ENCODE measurements around the gene ATRN. TPM values are rescaled to one million over a fixed set of nuclear protein-coding genes. Genes with fewer than 3 reads are reported as not detected.

Gene ATRN
- total and polyA plus RNA-seq, 2 donors (not counting 3 experiments of a cell fraction or from before 2014, with no cell fraction given): 32.3 to 33.1 TPM

DNA sequence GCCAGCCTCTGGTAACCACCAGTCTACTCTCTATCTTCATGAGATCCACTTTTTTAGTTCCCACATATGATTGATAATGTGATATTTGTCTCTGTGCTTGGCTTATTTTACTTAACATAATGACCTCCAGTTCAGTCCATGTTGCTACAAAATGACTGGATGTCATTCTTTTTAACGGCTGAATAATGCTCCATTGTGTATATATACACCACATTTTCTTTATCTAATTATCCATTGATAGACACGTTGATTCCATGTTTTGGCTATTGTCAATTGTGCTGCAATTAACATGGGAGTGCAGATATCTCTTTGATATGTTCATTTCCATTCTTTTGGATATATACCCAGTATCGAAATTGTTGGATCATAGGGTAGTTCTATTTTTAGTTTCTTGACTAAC lies 89.3 kb downstream of the ATRN start:
- H3K4me2 ChIP-seq (ENCODE audit: insufficient read depth, low read length): no peak overlapping the region
- no peaks in the 10 kb centered on the region for H3K9me3 ChIP-seq (replicated peaks; ENCODE audit: control insufficient read depth, insufficient read depth, low read length)
- FAIRE-seq: no peak
- no peak overlapping the region for H3K27ac ChIP-seq (ENCODE audit: insufficient read depth, low read depth, low read length)
- intact Hi-C loops (cut with micrococcal nuclease) (no loop called here), dilution Hi-C loops (cut with MboI; ENCODE audit: extremely low pct_ligation_motif_present, low sequenced_read_pairs) (no loop called here)
- H3K27me3 ChIP-seq (ENCODE audit: control insufficient read depth in 2 of 2, insufficient read depth in 2 of 2, low read length in 2 of 2): no peaks in the 10 kb centered on the region
- H3K9me1 ChIP-seq (replicated peaks; ENCODE audit: control insufficient read depth, extremely low read depth, insufficient read depth, low read length): no peaks in the 10 kb centered on the region
- no peaks in the 10 kb centered on the region for H4K20me1 ChIP-seq (replicated peaks; ENCODE audit: control insufficient read depth, extremely low read depth, insufficient read depth, low read length)
- ChIA-PET CTCF (no interaction called here), POLR2A (interaction anchor here (0.6 kb wide), 1 partner anchor 229 kb away, joined by 3 read pairs; no protein-coding TSS in a partner anchor)
- H3K9ac ChIP-seq (replicated peaks; ENCODE audit: extremely low read depth, insufficient read depth, low read length): no peak overlapping the region
- H3K79me2 ChIP-seq (ENCODE audit: control insufficient read depth, insufficient read depth, low read length): no peaks in the 10 kb centered on the region
- H3K36me3 ChIP-seq (ENCODE audit: control insufficient read depth in 2 of 2, extremely low read depth in 1 of 2, insufficient read depth in 2 of 2, low read length in 2 of 2): no peaks in the 10 kb centered on the region
- TF ChIP-seq FOS (IDR thresholded peaks at IDR 0.05; ENCODE audit: borderline replicate concordance, insufficient read depth, low read length) (no peak), EZH2 (IDR thresholded peaks at IDR 0.05; ENCODE audit: borderline replicate concordance, low read depth, low read length, severe bottlenecking) (no peak), POLR2A (IDR thresholded peaks at IDR 0.05; ENCODE audit: low read depth, low read length) (no peak), POLR2AphosphoS5 (IDR thresholded peaks at IDR 0.05; ENCODE audit: insufficient read depth, low read depth, low read length) (no peak), JUN (IDR thresholded peaks at IDR 0.05; ENCODE audit: borderline replicate concordance, insufficient read depth, insufficient read length, low read depth) (no peak)
- TF ChIP-seq, protein P1, sequence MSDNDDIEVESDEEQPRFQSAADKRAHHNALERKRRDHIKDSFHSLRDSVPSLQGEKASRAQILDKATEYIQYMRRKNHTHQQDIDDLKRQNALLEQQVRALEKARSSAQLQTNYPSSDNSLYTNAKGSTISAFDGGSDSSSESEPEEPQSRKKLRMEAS (IDR thresholded peaks at IDR 0.05; ENCODE audit: insufficient read depth, insufficient read length): no peak
- TF ChIP-seq, protein P2, sequence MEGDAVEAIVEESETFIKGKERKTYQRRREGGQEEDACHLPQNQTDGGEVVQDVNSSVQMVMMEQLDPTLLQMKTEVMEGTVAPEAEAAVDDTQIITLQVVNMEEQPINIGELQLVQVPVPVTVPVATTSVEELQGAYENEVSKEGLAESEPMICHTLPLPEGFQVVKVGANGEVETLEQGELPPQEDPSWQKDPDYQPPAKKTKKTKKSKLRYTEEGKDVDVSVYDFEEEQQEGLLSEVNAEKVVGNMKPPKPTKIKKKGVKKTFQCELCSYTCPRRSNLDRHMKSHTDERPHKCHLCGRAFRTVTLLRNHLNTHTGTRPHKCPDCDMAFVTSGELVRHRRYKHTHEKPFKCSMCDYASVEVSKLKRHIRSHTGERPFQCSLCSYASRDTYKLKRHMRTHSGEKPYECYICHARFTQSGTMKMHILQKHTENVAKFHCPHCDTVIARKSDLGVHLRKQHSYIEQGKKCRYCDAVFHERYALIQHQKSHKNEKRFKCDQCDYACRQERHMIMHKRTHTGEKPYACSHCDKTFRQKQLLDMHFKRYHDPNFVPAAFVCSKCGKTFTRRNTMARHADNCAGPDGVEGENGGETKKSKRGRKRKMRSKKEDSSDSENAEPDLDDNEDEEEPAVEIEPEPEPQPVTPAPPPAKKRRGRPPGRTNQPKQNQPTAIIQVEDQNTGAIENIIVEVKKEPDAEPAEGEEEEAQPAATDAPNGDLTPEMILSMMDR (IDR thresholded peaks at IDR 0.05; ENCODE audit: extremely low read depth in 1 of 2, insufficient read depth in 1 of 2, low read depth in 1 of 2, low read length in 2 of 2): no peak
- H3K4me1 ChIP-seq (ENCODE audit: control insufficient read depth, extremely low read depth, insufficient read depth, low read length): no peaks in the 10 kb centered on the region
- no peak for DNase-seq (ENCODE audit: low read depth, low spot score)
- no peak overlapping the region for H3K4me3 ChIP-seq (replicated peaks in 1 of 3; ENCODE audit: insufficient read depth in 1 of 3, low read depth in 1 of 3, low read length in 3 of 3)
- no TSS peak for BruUV-seq (replicated peaks)
- no peak overlapping the region for H2AFZ ChIP-seq (ENCODE audit: low read depth, low read length)
